GM19351 (cell line): ENCODE data around the gene PPP3CA.
"Not testable (repeated sequence)": the region's sequence is repeated elsewhere in the genome, so short reads cannot be mapped to it uniquely, and the experiment has no call there.

Source experiments
- ATAC-seq: cut with Tn5 transposase; IDR thresholded peaks from one replicate; pipeline ENCODE4 v1.9.1; 2021; ENCODE audit warnings: mild to moderate bottlenecking, moderate library complexity; ENCODE audit not compliant: unreplicated experiment

Gene PPP3CA

GRCh38 chr4:101114936-101115372 is 232.4 kb downstream of the PPP3CA start:
- no peak for ATAC-seq

- peak; percentile 36 for ATAC-seq
Measured at GRCh38 chr4:101104312-101105052, 242.8 kb downstream of the PPP3CA start.

GRCh38 chr4:101103381-101104142 is 243.8 kb downstream of the PPP3CA start:
- ATAC-seq: peak; percentile 80

- no peak for ATAC-seq
Measured at GRCh38 chr4:101102114-101102742, 245.1 kb downstream of the PPP3CA start.

- ATAC-seq: no peak
Measured at GRCh38 chr4:101101072-101101471, 246.3 kb downstream of the PPP3CA start.

GRCh38 chr4:101098666-101099400 is 248.5 kb downstream of the PPP3CA start:
- no peak for ATAC-seq

GRCh38 chr4:101092609-101093008 is 254.7 kb downstream of the PPP3CA start:
- ATAC-seq: not testable (repeated sequence)

GRCh38 chr4:101089168-101089567 is 258.2 kb downstream of the PPP3CA start:
- no peak for ATAC-seq

- ATAC-seq: no peak
Measured at GRCh38 chr4:101086801-101087586, 260.3 kb downstream of the PPP3CA start.

GRCh38 chr4:101083131-101083530 is 264.2 kb downstream of the PPP3CA start:
- no peak for ATAC-seq

GRCh38 chr4:101081695-101082369 is 265.5 kb downstream of the PPP3CA start:
- no peak for ATAC-seq

- ATAC-seq: no peak
Measured at GRCh38 chr4:101081166-101081565, 266.2 kb downstream of the PPP3CA start.

GRCh38 chr4:101078950-101079349 is 268.4 kb downstream of the PPP3CA start:
- ATAC-seq: no peak

- no peak for ATAC-seq
Measured at GRCh38 chr4:101076032-101076431, 271.3 kb downstream of the PPP3CA start.

GRCh38 chr4:101075536-101075935 is 271.8 kb downstream of the PPP3CA start:
- no peak for ATAC-seq

- ATAC-seq: no peak
Measured at GRCh38 chr4:101074326-101074725, 273.0 kb downstream of the PPP3CA start.

GRCh38 chr4:101071241-101071640 is 276.1 kb downstream of the PPP3CA start:
- ATAC-seq: no peak

GRCh38 chr4:101068115-101068514 is 279.2 kb downstream of the PPP3CA start:
- ATAC-seq: no peak

- no peak for ATAC-seq
Measured at GRCh38 chr4:101067383-101067782, 279.9 kb downstream of the PPP3CA start.
